Measurements from ENCODE around the gene RTKN.
A peak's percentile ranks its signal among the peaks of the same experiment; 100 is the strongest.

The RTKN gene

GRCh38 chr2:74439803-74440377, 1.8 kb downstream of the RTKN start:
- TF ChIP-seq CTCF (IDR thresholded peaks at IDR 0.05; ENCODE audit: low read depth, low read length) = no peak
- peak overlapping the region; percentile 65 for H3K4me3 ChIP-seq (ENCODE audit: low read depth, low read length)

- H3K4me3 ChIP-seq (ENCODE audit: low read depth, low read length) = peak overlapping the region; percentile 65
Measured at GRCh38 chr2:74439373-74439772, 2.4 kb downstream of the RTKN start.

GRCh38 chr2:74438248-74438647, 3.5 kb downstream of the RTKN start:
- H3K4me3 ChIP-seq (ENCODE audit: low read depth, low read length) = no peak overlapping the region
- no peak for TF ChIP-seq CTCF (IDR thresholded peaks at IDR 0.05; ENCODE audit: low read depth, low read length)

More at GRCh38 chr2:74439373-74439772, 2.4 kb downstream of the RTKN start:
- no peak for TF ChIP-seq CTCF (IDR thresholded peaks at IDR 0.05; ENCODE audit: low read depth, low read length)

- TF ChIP-seq CTCF (IDR thresholded peaks at IDR 0.05; ENCODE audit: low read depth, low read length) = no peak
- H3K4me3 ChIP-seq (ENCODE audit: low read depth, low read length) = no peak overlapping the region
Measured at GRCh38 chr2:74436848-74437695, 4.7 kb downstream of the RTKN start.

GRCh38 chr2:74436111-74436805, 5.5 kb downstream of the RTKN start:
- TF ChIP-seq CTCF (IDR thresholded peaks at IDR 0.05; ENCODE audit: low read depth, low read length) = no peak
- no peak overlapping the region for H3K4me3 ChIP-seq (ENCODE audit: low read depth, low read length)

- no peak for TF ChIP-seq CTCF (IDR thresholded peaks at IDR 0.05; ENCODE audit: low read depth, low read length)
- H3K4me3 ChIP-seq (ENCODE audit: low read depth, low read length) = no peak overlapping the region
Measured at GRCh38 chr2:74430502-74430901, 11.2 kb downstream of the RTKN start.

Measured in WI38 (cell line).